ENCODE results near the gene ENTPD2.

ENTPD2 gene

DNA sequence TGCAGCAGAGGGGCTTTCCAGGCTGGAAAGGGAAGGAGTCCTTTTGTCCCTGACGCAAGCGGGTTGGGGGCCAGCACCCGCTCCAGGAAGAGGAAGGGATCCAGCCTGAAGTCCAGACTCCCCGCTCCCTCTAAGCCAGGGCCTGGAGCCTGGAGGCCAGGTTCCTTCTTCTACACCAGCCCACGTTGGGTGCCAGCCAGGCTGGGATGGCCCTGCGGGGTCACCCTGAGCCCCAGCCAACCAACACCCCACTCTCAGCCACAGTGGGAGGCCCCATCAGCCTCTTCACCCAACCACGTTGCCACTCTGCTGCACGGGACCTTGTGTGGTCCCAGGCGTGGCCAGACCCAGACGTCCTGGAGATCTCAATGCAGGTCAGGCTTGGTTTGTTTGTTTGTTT lies 21.0 kb downstream of the ENTPD2 start:
- Histone ChIP-seq H3K27ac (no peak overlapping the region), H3K4me3 (no peak overlapping the region), H3K9ac (ENCODE audit: insufficient read length) (no peak overlapping the region), H3K36me3 (ENCODE audit: insufficient read depth, low read length) (no peaks in the 10 kb centered on the region), H3K9me3 (ENCODE audit: low read depth, low read length) (no peaks in the 10 kb centered on the region)
- no peak for TF ChIP-seq FOXP2 (optimal IDR thresholded peaks at IDR 0.05; ENCODE audit: control extremely low read depth, extremely low read length, insufficient read depth)
- no peak for TF ChIP-seq EZH2 (IDR thresholded peaks at IDR 0.05)
- no peak for TF ChIP-seq POLR2AphosphoS5 (IDR thresholded peaks at IDR 0.05; ENCODE audit: borderline replicate concordance, low read depth, low read length)
- DNase-seq (ENCODE audit: low read depth, low spot score) = no peak

DNA sequence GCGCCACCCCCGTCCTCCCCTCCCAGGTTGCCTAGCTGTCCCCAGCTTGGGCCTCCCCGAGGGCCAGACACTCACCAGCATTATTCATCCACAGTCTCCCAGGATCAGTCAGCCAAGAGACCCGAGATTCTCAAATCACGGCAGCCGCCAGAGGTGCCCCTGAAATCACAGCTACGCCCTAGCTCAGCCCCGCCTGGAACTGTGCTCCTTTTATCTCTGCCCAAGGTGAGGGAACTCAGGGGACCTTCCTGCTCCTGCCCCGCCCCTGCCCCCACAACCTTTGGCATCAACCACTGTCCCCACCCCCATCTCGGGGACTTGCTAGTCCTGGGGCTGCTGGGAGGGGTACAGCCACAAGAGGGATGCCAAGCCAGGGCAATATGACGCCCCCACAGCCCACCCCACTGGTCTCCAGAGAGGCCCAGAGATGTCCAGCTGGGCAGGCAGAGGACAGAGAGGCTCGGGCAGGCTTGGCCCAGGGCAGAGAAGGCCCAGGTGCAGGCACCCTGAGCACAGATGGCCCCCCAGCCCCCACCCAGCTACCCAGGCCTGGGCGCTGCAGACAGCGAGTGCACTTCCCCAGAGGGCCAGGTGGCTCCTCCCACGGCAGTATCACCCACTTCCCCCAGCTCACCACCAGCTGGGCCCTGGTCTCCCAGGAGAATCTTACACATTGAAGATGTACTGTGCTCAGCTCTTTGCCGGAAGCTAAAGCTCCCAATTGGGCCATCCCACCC lies 21.8 kb downstream of the ENTPD2 start, which contains the start of gene FUT7:
TSS of gene FUT7 (minus strand) at position 185 of the 737 bp plus-strand sequence. CDS start at position 88, 97 bp downstream.
- H3K27ac ChIP-seq = no peak within 1 kb of the TSS
- DNase-seq (ENCODE audit: low read depth, low spot score) = no peak
- H3K36me3 ChIP-seq (ENCODE audit: insufficient read depth, low read length) = no peaks in the 10 kb centered on the region
- no peaks in the 10 kb centered on the region for H3K9me3 ChIP-seq (ENCODE audit: low read depth, low read length)
- H3K9ac ChIP-seq (ENCODE audit: insufficient read length) = no peak within 1 kb of the TSS
- no peak for TF ChIP-seq EZH2 (IDR thresholded peaks at IDR 0.05)
- TF ChIP-seq POLR2AphosphoS5 (IDR thresholded peaks at IDR 0.05; ENCODE audit: borderline replicate concordance, low read depth, low read length) = no peak
- TF ChIP-seq FOXP2 (optimal IDR thresholded peaks at IDR 0.05; ENCODE audit: control extremely low read depth, extremely low read length, insufficient read depth) = no peak
- no peak within 1 kb of the TSS for H3K4me3 ChIP-seq

DNA sequence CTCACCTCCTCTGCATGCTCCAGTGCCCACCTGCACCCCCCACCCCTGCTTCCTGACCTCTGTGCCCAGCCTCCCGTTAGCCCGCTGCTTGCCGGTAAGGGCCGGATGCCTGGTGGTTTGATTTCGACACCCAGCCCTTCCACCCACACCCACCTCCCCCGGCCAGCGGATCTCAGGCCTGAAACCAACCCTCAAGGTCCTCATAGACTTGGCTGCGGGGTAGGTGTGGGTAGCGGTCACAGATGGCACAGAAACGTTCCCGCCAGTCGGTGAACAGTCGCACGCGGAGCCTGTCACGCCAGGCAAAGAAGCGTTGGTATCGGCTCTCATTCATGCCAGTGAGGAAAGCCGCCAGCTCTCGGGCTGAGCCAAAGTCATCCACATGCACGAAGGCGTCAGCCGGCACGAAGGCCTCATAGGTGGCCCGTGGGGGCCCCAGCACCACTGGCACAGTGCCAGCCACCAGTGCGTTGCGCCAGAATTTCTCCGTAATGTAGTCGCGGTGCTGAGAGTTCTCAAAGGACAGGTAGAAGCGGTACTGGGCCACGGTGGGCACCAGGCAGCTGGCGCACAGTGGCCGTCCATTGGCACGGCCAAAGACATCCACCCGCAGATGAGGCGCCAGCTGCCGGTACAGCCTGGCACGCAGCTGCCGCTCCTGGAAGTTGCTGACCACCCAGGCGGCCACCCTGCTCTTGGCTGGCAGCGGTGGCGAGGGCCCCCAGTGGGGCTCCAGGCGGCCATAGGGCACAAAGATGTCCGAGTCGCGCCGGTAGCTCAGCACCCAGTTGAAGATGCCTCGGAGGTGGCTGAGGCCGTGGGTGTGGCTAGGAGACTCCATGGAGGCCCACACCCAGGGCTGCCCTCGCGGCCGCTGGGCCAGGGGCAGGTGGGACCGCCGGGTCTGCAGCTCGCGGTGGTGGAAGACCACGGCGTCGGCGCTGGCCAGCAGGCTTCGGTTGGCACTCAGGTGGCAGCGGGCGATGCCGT lies 23.0 kb downstream of the ENTPD2 start:
- Histone ChIP-seq H3K9me3 (ENCODE audit: low read depth, low read length) (no peaks in the 10 kb centered on the region), H3K9ac (ENCODE audit: insufficient read length) (no peak overlapping the region), H3K4me3 (no peak overlapping the region), H3K27ac (no peak overlapping the region), H3K36me3 (ENCODE audit: insufficient read depth, low read length) (no peaks in the 10 kb centered on the region)
- no peak for DNase-seq (ENCODE audit: low read depth, low spot score)
- TF ChIP-seq FOXP2 (optimal IDR thresholded peaks at IDR 0.05; ENCODE audit: control extremely low read depth, extremely low read length, insufficient read depth) = no peak
- TF ChIP-seq EZH2 (IDR thresholded peaks at IDR 0.05) = no peak
- TF ChIP-seq POLR2AphosphoS5 (IDR thresholded peaks at IDR 0.05; ENCODE audit: borderline replicate concordance, low read depth, low read length) = no peak

DNA sequence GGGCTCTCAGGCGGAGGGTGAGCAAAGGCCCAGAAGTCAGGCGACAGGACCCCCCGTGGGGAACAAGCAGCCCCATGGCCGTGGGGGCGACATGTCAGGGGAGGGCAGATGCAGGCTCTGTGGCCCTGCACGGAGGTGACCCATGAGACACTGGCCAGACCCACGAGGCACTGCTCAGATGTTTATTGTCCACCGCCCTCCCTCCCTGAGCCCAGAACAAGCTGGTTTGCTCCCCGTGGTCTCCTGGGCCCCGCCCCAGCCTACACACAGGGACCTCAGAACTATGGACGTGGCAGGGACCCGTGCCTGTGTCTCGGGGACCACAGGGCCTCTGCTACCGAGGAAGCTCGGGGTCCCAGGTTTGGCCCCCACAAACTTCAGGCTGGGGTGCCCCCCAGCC lies 23.9 kb downstream of the ENTPD2 start:
- no peak for DNase-seq (ENCODE audit: low read depth, low spot score)
- no peak overlapping the region for H3K27ac ChIP-seq
- TF ChIP-seq EZH2 (IDR thresholded peaks at IDR 0.05) (no peak), POLR2AphosphoS5 (IDR thresholded peaks at IDR 0.05; ENCODE audit: borderline replicate concordance, low read depth, low read length) (no peak), FOXP2 (optimal IDR thresholded peaks at IDR 0.05; ENCODE audit: control extremely low read depth, extremely low read length, insufficient read depth) (no peak)
- H3K4me3 ChIP-seq = no peak overlapping the region
- no peak overlapping the region for H3K9ac ChIP-seq (ENCODE audit: insufficient read length)
- no peaks in the 10 kb centered on the region for H3K9me3 ChIP-seq (ENCODE audit: low read depth, low read length)
- H3K36me3 ChIP-seq (ENCODE audit: insufficient read depth, low read length) = no peaks in the 10 kb centered on the region

DNA sequence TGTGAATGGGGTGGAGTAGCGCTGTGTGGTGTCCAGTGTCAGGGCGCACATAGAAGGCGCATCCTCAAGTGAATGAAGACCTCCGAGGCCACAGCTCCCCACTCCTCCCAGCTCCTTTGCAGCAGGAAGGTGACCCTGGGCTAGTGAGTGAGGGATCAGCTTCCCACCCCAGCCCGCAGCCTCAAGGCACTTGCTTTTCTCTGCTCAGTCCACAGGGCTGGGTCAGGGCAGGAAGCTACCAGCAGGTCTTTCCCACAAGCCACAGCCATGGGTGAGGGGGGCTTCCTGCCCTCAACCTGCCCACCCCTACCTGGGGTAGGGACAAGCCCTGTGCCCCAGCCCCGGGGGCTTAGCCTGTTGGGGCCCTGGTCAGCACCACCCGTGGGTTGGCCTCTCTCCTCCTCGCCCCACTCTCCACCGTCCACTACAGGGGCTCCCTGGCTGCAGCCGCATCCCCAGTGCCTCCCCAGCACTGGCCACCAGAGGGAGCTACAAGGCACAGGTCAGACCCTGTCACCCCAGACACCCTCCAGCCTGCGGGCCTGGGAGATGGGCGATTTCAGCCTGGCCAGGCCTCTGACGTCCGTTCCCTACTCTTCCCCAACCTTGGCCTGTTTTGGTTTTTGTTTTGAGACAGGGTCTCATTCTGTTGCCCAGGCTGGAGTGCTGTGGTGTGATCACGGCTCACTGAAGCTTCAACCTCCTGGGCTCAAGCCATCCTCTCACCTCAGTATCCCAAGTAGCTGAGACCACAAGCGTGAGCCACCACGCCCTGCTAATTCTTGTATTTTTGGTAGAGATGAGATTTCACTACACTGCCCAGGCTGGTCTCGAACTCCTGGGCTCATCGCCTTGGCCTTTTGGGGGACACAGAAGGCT lies 24.6 kb downstream of the ENTPD2 start:
- Histone ChIP-seq H3K4me3 (peak overlapping the region; percentile 85), H3K36me3 (ENCODE audit: insufficient read depth, low read length) (no peaks in the 10 kb centered on the region), H3K9me3 (ENCODE audit: low read depth, low read length) (no peaks in the 10 kb centered on the region), H3K27ac (no peak overlapping the region), H3K9ac (ENCODE audit: insufficient read length) (no peak overlapping the region)
- no peak for DNase-seq (ENCODE audit: low read depth, low spot score)
- TF ChIP-seq EZH2 (IDR thresholded peaks at IDR 0.05) (no peak), POLR2AphosphoS5 (IDR thresholded peaks at IDR 0.05; ENCODE audit: borderline replicate concordance, low read depth, low read length) (no peak), FOXP2 (optimal IDR thresholded peaks at IDR 0.05; ENCODE audit: control extremely low read depth, extremely low read length, insufficient read depth) (no peak)

DNA sequence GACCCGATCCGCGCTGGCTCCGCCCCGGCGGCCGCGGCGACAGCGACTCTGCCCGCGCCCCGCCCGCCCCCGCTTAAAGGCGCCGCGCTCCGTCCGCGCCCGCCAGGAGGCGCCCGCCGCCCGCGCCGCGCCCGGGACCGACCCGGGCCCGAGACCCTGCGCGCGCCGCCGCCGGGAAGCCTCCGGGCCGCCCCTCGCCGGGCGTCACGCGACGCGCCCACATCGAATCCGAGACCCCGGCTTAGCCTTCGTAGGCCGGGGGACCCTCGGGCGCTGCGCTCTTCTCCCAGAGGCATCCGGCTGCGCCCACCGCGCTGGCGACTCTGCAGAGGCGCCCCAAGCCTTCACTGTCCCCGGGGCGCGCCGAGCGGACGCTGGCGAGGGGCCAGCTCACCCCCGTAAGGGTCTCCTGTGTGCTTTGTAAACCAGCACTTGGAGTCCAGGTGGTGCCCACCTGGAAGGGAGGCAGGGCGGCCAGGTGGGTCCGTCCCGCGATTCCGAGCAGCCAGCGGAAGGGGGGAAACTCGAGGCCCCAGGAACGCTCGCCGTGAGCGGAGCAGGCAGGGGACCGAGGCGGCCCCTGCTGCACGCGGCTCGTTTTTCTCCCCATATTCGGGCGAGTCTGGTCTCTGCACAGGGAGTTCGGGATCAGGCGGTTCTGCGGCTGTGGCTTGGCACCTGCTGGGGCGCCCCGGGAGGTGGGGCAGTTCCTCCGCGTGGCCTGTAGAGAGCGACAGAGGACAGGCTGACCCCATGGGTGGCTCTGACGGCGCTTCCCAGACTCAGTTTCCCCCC lies 25.4 kb downstream of the ENTPD2 start:
- Histone ChIP-seq H3K9me3 (ENCODE audit: low read depth, low read length) (no peaks in the 10 kb centered on the region), H3K36me3 (ENCODE audit: insufficient read depth, low read length) (no peaks in the 10 kb centered on the region), H3K27ac (no peak overlapping the region), H3K4me3 (peak overlapping the region; percentile 85), H3K9ac (ENCODE audit: insufficient read length) (peak overlapping the region; percentile 67)
- no peak for DNase-seq (ENCODE audit: low read depth, low spot score)
- TF ChIP-seq EZH2 (IDR thresholded peaks at IDR 0.05) (no peak), POLR2AphosphoS5 (IDR thresholded peaks at IDR 0.05; ENCODE audit: borderline replicate concordance, low read depth, low read length) (no peak), FOXP2 (optimal IDR thresholded peaks at IDR 0.05; ENCODE audit: control extremely low read depth, extremely low read length, insufficient read depth) (no peak)

Data from SK-N-MC (cell line).